HEK293 (cell line): ENCODE results near the gene ZNF521.

Experiments
- CTCF ChIA-PET: fragments of 350-600 bp; formaldehyde crosslinking; extraction: SDS; loops from one replicate; lab custom pipeline; 2021; ENCODE audit warnings: antibody characterized with exemption; lab: Yijun Ruan, JAX
- POLR2A ChIA-PET: fragments of 300-600 bp; formaldehyde crosslinking; extraction: SDS; loops from one replicate; lab custom pipeline; 2020; ENCODE audit warnings: antibody characterized with exemption, inconsistent platforms; lab: Yijun Ruan, JAX
- H3K27ac ChIP-seq: fragments of 200-500 bp; sonication (Bioruptor generic); 2 replicates; pipeline ENCODE4 v1.5.1; 2014; ENCODE audit warnings: low read depth, low read length, control low read depth, inconsistent platforms; ENCODE audit errors: extremely low read depth
- H3K36me3 ChIP-seq, 2 experiments: fragments of 200-500 bp in 1 of 2; sonication (Bioruptor generic) in 1 of 2; 1 replicate in 1 of 2; 2 replicates in 1 of 2; pipeline ENCODE4 v1.5.1; 2014 to 2017; ENCODE audit warnings: inconsistent platforms in 2 of 2, low read length in 2 of 2; ENCODE audit not compliant: control insufficient read depth in 2 of 2, insufficient read depth in 1 of 2
- H3K4me1 ChIP-seq: fragments of 200-500 bp; sonication (Bioruptor generic); 2 replicates; pipeline ENCODE4 v1.5.1; 2014; ENCODE audit warnings: mild to moderate bottlenecking, low read length, inconsistent platforms; ENCODE audit not compliant: control insufficient read depth, insufficient read depth
- H3K4me3 ChIP-seq: 2 replicates; pipeline ENCODE4 v1.5.1; 2011; ENCODE audit warnings: low read depth, mild to moderate bottlenecking, control low read depth, low read length, moderate library complexity
- H3K9me3 ChIP-seq: fragments of 200-500 bp; sonication (Bioruptor generic); 2 replicates; pipeline ENCODE4 v1.5.1; 2014; ENCODE audit warnings: low read depth, low read length, inconsistent platforms; ENCODE audit not compliant: control insufficient read depth, insufficient read depth
- FEZF1 ChIP-seq: fragments of 450-650 bp; formaldehyde crosslinking; IDR thresholded peaks from 2 replicates; pipeline ENCODE4 v1.5.1; 2016; ENCODE audit warnings: missing biosample characterization, missing genetic modification characterization
- KLF16 ChIP-seq: fragments of 450-650 bp; formaldehyde crosslinking; IDR thresholded peaks from 2 replicates; pipeline ENCODE4 v1.5.1; 2017; ENCODE audit warnings: missing biosample characterization, missing genetic modification characterization
- MZF1 ChIP-seq: fragments of 450-650 bp; formaldehyde crosslinking; IDR thresholded peaks from 2 replicates; pipeline ENCODE4 v1.5.1; 2017; ENCODE audit warnings: missing biosample characterization, missing genetic modification characterization, borderline replicate concordance
- OSR2 ChIP-seq: fragments of 450-650 bp; formaldehyde crosslinking; IDR thresholded peaks from 2 replicates; pipeline ENCODE4 v1.5.1; 2016; ENCODE audit warnings: missing biosample characterization, missing genetic modification characterization
- PRDM1 ChIP-seq: fragments of 450-650 bp; formaldehyde crosslinking; IDR thresholded peaks from 2 replicates; pipeline ENCODE4; 2016; ENCODE audit warnings: missing biosample characterization, missing genetic modification characterization
- RBAK ChIP-seq: fragments of 450-650 bp; formaldehyde crosslinking; IDR thresholded peaks from 2 replicates; pipeline ENCODE4 v1.5.1; 2016; ENCODE audit warnings: missing biosample characterization, missing genetic modification characterization
- SP7 ChIP-seq: fragments of 450-650 bp; formaldehyde crosslinking; IDR thresholded peaks from 2 replicates; pipeline ENCODE4 v1.5.1; 2016; ENCODE audit warnings: missing biosample characterization, missing genetic modification characterization
- YY1 ChIP-seq: fragments of 450-650 bp; formaldehyde crosslinking; IDR thresholded peaks from 2 replicates; pipeline ENCODE4 v1.5.1; 2018; ENCODE audit warnings: missing biosample characterization, missing genetic modification characterization
- ZBTB20 ChIP-seq: fragments of 450-650 bp; formaldehyde crosslinking; IDR thresholded peaks from 2 replicates; pipeline ENCODE4 v1.5.1; 2016; ENCODE audit warnings: missing biosample characterization, missing genetic modification characterization
- ZEB2 ChIP-seq: fragments of 450-650 bp; formaldehyde crosslinking; IDR thresholded peaks from 2 replicates; pipeline ENCODE4 v1.5.1; 2016; ENCODE audit warnings: missing biosample characterization, missing genetic modification characterization
- ZFHX2 ChIP-seq: fragments of 450-650 bp; formaldehyde crosslinking; conservative IDR thresholded peaks from 2 replicates; pipeline ENCODE4 v1.5.1; 2016; ENCODE audit warnings: missing biosample characterization, missing genetic modification characterization
- ZFP3 ChIP-seq: fragments of 450-650 bp; formaldehyde crosslinking; IDR thresholded peaks from 2 replicates; pipeline ENCODE4 v1.5.1; 2016; ENCODE audit warnings: low read depth, missing biosample characterization, missing genetic modification characterization
- ZFP41 ChIP-seq: fragments of 450-650 bp; formaldehyde crosslinking; IDR thresholded peaks from 2 replicates; pipeline ENCODE4 v1.5.1; 2016; ENCODE audit warnings: missing biosample characterization, missing genetic modification characterization, borderline replicate concordance
- ZNF184 ChIP-seq: fragments of 450-650 bp; IDR thresholded peaks from 2 replicates; pipeline ENCODE4 v1.5.1; 2018; ENCODE audit warnings: missing biosample characterization, mild to moderate bottlenecking, missing genetic modification characterization
- ZNF211 ChIP-seq: fragments of 450-650 bp; formaldehyde crosslinking; IDR thresholded peaks from 2 replicates; pipeline ENCODE4 v1.5.1; 2016; ENCODE audit warnings: low read depth, missing biosample characterization, missing genetic modification characterization
- ZNF24 ChIP-seq: fragments of 450-650 bp; formaldehyde crosslinking; IDR thresholded peaks from 2 replicates; pipeline ENCODE4 v1.5.1; 2016; ENCODE audit warnings: missing biosample characterization, missing genetic modification characterization
- ZNF302 ChIP-seq: fragments of 450-650 bp; formaldehyde crosslinking; IDR thresholded peaks from 2 replicates; pipeline ENCODE4 v1.5.1; 2016; ENCODE audit warnings: missing biosample characterization, missing genetic modification characterization, low read depth
- ZNF311 ChIP-seq: fragments of 450-650 bp; formaldehyde crosslinking; IDR thresholded peaks from 2 replicates; pipeline ENCODE4 v1.5.1; 2017; ENCODE audit warnings: missing biosample characterization, missing genetic modification characterization, borderline replicate concordance
- ZNF335 ChIP-seq: fragments of 450-650 bp; formaldehyde crosslinking; conservative IDR thresholded peaks from 2 replicates; pipeline ENCODE4 v1.5.1; 2016; ENCODE audit warnings: missing biosample characterization, missing genetic modification characterization
- ZNF366 ChIP-seq: fragments of 450-650 bp; formaldehyde crosslinking; conservative IDR thresholded peaks from 2 replicates; pipeline ENCODE4 v1.5.1; 2016; ENCODE audit warnings: missing biosample characterization, missing genetic modification characterization
- ZNF510 ChIP-seq: fragments of 450-650 bp; formaldehyde crosslinking; IDR thresholded peaks from 2 replicates; pipeline ENCODE4 v1.5.1; 2018; ENCODE audit warnings: mild to moderate bottlenecking, missing genetic modification characterization, missing biosample characterization; ENCODE audit not compliant: insufficient replicate concordance
- ZNF600 ChIP-seq: fragments of 450-650 bp; formaldehyde crosslinking; IDR thresholded peaks from 2 replicates; pipeline ENCODE4 v1.5.1; 2016; ENCODE audit warnings: missing biosample characterization, missing genetic modification characterization
- ZNF785 ChIP-seq: fragments of 450-650 bp; formaldehyde crosslinking; IDR thresholded peaks from 2 replicates; pipeline ENCODE4 v1.5.1; 2016; ENCODE audit warnings: missing biosample characterization, missing genetic modification characterization
- ZNF837 ChIP-seq: fragments of 450-650 bp; formaldehyde crosslinking; IDR thresholded peaks from 2 replicates; pipeline ENCODE4 v1.5.1; 2016; ENCODE audit warnings: missing biosample characterization, missing genetic modification characterization
- ZXDB ChIP-seq: fragments of 450-650 bp; formaldehyde crosslinking; IDR thresholded peaks from 2 replicates; pipeline ENCODE4 v1.5.1; 2016; ENCODE audit warnings: missing biosample characterization, missing genetic modification characterization
- TF ChIP-seq, protein P1 (sequence below): fragments of 450-650 bp; formaldehyde crosslinking; IDR thresholded peaks from 2 replicates; pipeline ENCODE4 v1.5.1; 2016; ENCODE audit warnings: missing biosample characterization, missing genetic modification characterization
- TF ChIP-seq, protein P2 (sequence below): fragments of 450-650 bp; formaldehyde crosslinking; IDR thresholded peaks from 2 replicates; pipeline ENCODE4 v1.5.1; 2017; ENCODE audit warnings: missing biosample characterization, missing genetic modification characterization
- TF ChIP-seq, protein P3 (sequence below): fragments of 450-650 bp; formaldehyde crosslinking; IDR thresholded peaks from 2 replicates; pipeline ENCODE4 v1.5.1; 2017; ENCODE audit warnings: missing biosample characterization, missing genetic modification characterization
- TF ChIP-seq, protein P4 (sequence below): fragments of 450-650 bp; formaldehyde crosslinking; IDR thresholded peaks from 2 replicates; pipeline ENCODE4 v1.5.1; 2016; ENCODE audit warnings: missing biosample characterization, missing genetic modification characterization
- TF ChIP-seq, protein P5 (sequence below): sonication (generic); formaldehyde crosslinking; IDR thresholded peaks from 2 replicates; pipeline ENCODE4 v1.8.1; 2022; ENCODE audit warnings: mild to moderate bottlenecking, moderate library complexity, missing genetic modification reagents

Gene ZNF521

DNA sequence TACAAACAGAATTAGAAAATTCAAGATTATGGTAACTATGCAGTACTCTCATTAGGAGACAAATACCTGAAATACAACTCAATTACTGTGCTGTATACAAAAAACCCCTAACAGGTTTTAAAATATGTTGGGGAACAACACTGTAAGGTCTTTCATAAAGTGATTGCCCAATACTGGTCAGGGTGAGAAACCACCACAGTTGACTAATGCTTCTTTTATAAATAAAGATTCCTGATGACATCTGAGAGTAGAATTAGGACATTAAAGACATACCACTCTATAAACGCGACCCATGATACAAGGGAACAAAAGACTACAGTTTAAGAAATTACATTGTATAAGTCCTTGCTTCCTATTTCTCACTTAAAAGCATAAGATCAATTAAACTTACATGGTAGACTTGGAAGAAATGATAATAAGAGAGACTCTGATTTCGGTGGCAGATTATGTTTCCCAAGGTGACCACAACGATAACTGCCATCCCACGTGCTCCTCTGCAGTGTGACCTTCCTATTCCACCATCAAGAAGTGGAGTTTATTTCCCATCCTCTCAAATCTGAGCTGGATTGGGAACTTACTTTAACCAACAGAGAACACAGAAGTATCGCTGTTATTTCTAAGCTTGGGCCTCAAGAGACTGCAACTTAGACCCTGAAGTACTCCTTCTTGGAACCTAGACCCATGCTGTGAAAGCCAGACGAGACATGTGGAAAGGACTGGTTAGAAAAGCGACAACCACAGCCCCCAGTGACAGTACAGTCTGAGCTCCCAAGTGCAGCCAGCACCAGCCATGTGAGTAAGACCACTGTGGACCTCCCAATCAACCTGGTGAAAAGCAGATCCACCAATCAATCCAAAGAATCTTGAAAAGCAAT lies 52.3 kb downstream of the ZNF521 start (continued):
- TF ChIP-seq YY1 (tag by site-specific recombination) (no peak), ZNF600 (tag by site-specific recombination) (no peak), ZBTB20 (no peak), ZNF510 (tag by site-specific recombination) (no peak)

DNA sequence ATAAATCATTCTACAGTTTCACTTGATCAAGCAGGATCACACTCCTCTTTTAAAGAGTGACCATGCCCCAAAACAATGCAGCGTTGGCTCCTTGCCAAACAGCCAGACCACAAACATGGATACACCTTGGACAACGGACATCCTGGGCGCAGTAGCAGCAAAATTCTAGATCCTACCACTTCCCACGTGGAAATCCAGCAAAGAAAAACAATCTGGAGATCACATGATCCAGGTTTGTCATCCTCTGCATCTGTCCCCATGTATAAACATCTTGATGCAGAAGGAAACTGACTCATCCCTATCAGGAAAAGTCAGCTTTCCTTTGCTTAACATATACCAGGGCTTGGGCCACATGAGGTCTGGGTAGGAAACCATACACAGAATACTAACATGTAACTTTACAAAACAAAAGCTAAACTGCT lies 53.1 kb downstream of the ZNF521 start:
- no peaks in the 10 kb centered on the region for H3K36me3 ChIP-seq
- POLR2A ChIA-PET: no interaction called here
- H3K9me3 ChIP-seq: no peaks in the 10 kb centered on the region
- CTCF ChIA-PET: no interaction called here
- no peaks in the 10 kb centered on the region for H3K4me1 ChIP-seq
- H3K4me3 ChIP-seq: no peak overlapping the region
- H3K27ac ChIP-seq: no peak overlapping the region
- TF ChIP-seq ZFP41 (tag by site-specific recombination): no peak
- no peak for TF ChIP-seq FEZF1 (tag by site-specific recombination)
- TF ChIP-seq, protein P1, sequence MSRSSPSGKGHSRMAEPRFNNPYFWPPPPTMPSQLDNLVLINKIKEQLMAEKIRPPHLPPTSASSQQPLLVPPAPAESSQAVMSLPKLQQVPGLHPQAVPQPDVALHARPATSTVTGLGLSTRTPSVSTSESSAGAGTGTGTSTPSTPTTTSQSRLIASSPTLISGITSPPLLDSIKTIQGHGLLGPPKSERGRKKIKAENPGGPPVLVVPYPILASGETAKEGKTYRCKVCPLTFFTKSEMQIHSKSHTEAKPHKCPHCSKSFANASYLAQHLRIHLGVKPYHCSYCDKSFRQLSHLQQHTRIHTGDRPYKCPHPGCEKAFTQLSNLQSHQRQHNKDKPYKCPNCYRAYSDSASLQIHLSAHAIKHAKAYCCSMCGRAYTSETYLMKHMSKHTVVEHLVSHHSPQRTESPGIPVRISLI (tag by site-specific recombination): no peak
- TF ChIP-seq ZNF302 (tag by site-specific recombination): no peak
- TF ChIP-seq ZNF335 (tag by site-specific recombination): 0 out of 2 replicates have a peak, but pooled peaks have one; percentile 26
- TF ChIP-seq RBAK: no peak
- no peak for TF ChIP-seq ZNF184 (tag by site-specific recombination)
- TF ChIP-seq, protein P2, sequence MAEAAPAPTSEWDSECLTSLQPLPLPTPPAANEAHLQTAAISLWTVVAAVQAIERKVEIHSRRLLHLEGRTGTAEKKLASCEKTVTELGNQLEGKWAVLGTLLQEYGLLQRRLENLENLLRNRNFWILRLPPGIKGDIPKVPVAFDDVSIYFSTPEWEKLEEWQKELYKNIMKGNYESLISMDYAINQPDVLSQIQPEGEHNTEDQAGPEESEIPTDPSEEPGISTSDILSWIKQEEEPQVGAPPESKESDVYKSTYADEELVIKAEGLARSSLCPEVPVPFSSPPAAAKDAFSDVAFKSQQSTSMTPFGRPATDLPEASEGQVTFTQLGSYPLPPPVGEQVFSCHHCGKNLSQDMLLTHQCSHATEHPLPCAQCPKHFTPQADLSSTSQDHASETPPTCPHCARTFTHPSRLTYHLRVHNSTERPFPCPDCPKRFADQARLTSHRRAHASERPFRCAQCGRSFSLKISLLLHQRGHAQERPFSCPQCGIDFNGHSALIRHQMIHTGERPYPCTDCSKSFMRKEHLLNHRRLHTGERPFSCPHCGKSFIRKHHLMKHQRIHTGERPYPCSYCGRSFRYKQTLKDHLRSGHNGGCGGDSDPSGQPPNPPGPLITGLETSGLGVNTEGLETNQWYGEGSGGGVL (tag by site-specific recombination): peak; percentile 20; the same call in 1 of the 2 replicates
- TF ChIP-seq, protein P3, sequence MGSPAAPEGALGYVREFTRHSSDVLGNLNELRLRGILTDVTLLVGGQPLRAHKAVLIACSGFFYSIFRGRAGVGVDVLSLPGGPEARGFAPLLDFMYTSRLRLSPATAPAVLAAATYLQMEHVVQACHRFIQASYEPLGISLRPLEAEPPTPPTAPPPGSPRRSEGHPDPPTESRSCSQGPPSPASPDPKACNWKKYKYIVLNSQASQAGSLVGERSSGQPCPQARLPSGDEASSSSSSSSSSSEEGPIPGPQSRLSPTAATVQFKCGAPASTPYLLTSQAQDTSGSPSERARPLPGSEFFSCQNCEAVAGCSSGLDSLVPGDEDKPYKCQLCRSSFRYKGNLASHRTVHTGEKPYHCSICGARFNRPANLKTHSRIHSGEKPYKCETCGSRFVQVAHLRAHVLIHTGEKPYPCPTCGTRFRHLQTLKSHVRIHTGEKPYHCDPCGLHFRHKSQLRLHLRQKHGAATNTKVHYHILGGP: peak; percentile 81
- TF ChIP-seq ZNF837 (tag by site-specific recombination): no peak
- TF ChIP-seq ZFHX2 (tag by site-specific recombination): peak; percentile 30; the same call in 1 of the 2 replicates
- TF ChIP-seq ZNF311 (tag by site-specific recombination): no peak
- TF ChIP-seq ZEB2 (tag by site-specific recombination): peak; percentile 42; the same call in 1 of the 2 replicates
- TF ChIP-seq ZFP3 (tag by site-specific recombination): no peak
- TF ChIP-seq ZNF785 (tag by site-specific recombination): no peak
- TF ChIP-seq, protein P4, sequence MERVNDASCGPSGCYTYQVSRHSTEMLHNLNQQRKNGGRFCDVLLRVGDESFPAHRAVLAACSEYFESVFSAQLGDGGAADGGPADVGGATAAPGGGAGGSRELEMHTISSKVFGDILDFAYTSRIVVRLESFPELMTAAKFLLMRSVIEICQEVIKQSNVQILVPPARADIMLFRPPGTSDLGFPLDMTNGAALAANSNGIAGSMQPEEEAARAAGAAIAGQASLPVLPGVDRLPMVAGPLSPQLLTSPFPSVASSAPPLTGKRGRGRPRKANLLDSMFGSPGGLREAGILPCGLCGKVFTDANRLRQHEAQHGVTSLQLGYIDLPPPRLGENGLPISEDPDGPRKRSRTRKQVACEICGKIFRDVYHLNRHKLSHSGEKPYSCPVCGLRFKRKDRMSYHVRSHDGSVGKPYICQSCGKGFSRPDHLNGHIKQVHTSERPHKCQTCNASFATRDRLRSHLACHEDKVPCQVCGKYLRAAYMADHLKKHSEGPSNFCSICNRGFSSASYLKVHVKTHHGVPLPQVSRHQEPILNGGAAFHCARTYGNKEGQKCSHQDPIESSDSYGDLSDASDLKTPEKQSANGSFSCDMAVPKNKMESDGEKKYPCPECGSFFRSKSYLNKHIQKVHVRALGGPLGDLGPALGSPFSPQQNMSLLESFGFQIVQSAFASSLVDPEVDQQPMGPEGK: no peak
- peak; percentile 29; the same call in 1 of the 2 replicates for TF ChIP-seq ZXDB
- peak; percentile 25; the same call in 1 of the 2 replicates for TF ChIP-seq SP7 (tag by site-specific recombination)
- TF ChIP-seq PRDM1 (tag by site-specific recombination): peak; percentile 5; the same call in 1 of the 2 replicates
- TF ChIP-seq ZNF211 (tag by site-specific recombination): peak; percentile 62; the same call in 1 of the 2 replicates
- TF ChIP-seq, protein P5, sequence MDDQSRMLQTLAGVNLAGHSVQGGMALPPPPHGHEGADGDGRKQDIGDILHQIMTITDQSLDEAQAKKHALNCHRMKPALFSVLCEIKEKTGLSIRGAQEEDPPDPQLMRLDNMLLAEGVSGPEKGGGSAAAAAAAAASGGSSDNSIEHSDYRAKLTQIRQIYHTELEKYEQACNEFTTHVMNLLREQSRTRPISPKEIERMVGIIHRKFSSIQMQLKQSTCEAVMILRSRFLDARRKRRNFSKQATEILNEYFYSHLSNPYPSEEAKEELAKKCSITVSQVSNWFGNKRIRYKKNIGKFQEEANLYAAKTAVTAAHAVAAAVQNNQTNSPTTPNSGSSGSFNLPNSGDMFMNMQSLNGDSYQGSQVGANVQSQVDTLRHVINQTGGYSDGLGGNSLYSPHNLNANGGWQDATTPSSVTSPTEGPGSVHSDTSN (CRISPR knock-in tag): no peak
- no peak for TF ChIP-seq MZF1 (tag by site-specific recombination)
- TF ChIP-seq ZNF366 (tag by site-specific recombination): no peak; the same call in none of the 2 replicates
- TF ChIP-seq OSR2: peak; percentile 25; the same call in 1 of the 2 replicates
- no peak for TF ChIP-seq ZNF24 (tag by site-specific recombination)
- TF ChIP-seq KLF16 (tag by site-specific recombination): no peak
